OCI-LY7 (cell line): Measurements from ENCODE around the gene COL9A3. TPM values are rescaled to one million over a fixed set of nuclear protein-coding genes. Genes with fewer than 3 reads are reported as not detected.

ENCODE experiments used
- BruUV-seq: library from RNA; stranded (reverse); fragments of 400-500 nt; replicated peaks from 2 replicates; lab custom pipeline; 2021; lab: Mats Ljungman, UMichigan
- CTCF ChIA-PET: fragments of 300-600 bp; sonication (Branson Sonifier 250); formaldehyde crosslinking; loops from one replicate; lab custom pipeline; 2022; ENCODE audit warnings: antibody characterized with exemption; ENCODE audit not compliant: unreplicated experiment; lab: Charles Lee
- POLR2A ChIA-PET: fragments of 300-600 bp; sonication (Branson Sonifier 250); formaldehyde crosslinking; loops from one replicate; lab custom pipeline; 2022; ENCODE audit warnings: antibody characterized with exemption; lab: Charles Lee
- DNase-seq: peaks from one replicate; pipeline ENCODE4 v3.0.0-alpha.2; 2015; ENCODE audit warnings: low spot score
- H2AFZ ChIP-seq: fragments of 200-600 bp; sonication (generic), shearing (Covaris generic); 2 replicates; pipeline ENCODE4 v1.6.1; 2014; ENCODE audit warnings: mild to moderate bottlenecking, antibody characterized with exemption, low read length, moderate library complexity
- H3K27ac ChIP-seq: fragments of 200-600 bp; sonication (generic); 2 replicates; pipeline ENCODE4 v1.5.1; 2014; ENCODE audit warnings: mixed run types, low read depth, mild to moderate bottlenecking, moderate library complexity, low read length, inconsistent platforms; ENCODE audit not compliant: poor library complexity, severe bottlenecking
- H3K36me3 ChIP-seq: fragments of 200-600 bp; sonication (generic); 2 replicates; pipeline ENCODE4 v1.6.1; 2014; ENCODE audit warnings: mild to moderate bottlenecking, antibody characterized with exemption, low read length, moderate library complexity, mixed read lengths; ENCODE audit not compliant: insufficient read depth
- H3K4me1 ChIP-seq: fragments of 200-600 bp; sonication (generic); 2 replicates; pipeline ENCODE4 v1.5.1; 2014; ENCODE audit warnings: mild to moderate bottlenecking, low read length; ENCODE audit not compliant: insufficient read depth, poor library complexity, severe bottlenecking
- H3K4me2 ChIP-seq: fragments of 200-600 bp; sonication (generic); 2 replicates; pipeline ENCODE4 v1.6.1; 2014; ENCODE audit warnings: mild to moderate bottlenecking, low read length
- H3K4me3 ChIP-seq: fragments of 200-600 bp; sonication (generic); 2 replicates; pipeline ENCODE4 v1.5.1; 2014; ENCODE audit warnings: mild to moderate bottlenecking, low read depth, low read length; ENCODE audit not compliant: poor library complexity, severe bottlenecking
- H3K79me2 ChIP-seq: fragments of 200-600 bp; sonication (generic); 2 replicates; pipeline ENCODE4 v1.6.1; 2016; ENCODE audit warnings: low read depth, mild to moderate bottlenecking, low read length, moderate library complexity, mixed read lengths; ENCODE audit not compliant: insufficient read depth
- H3K9me2 ChIP-seq: fragments of 200-600 bp; sonication (generic); 2 replicates; pipeline ENCODE4 v1.6.1; 2016; ENCODE audit warnings: mild to moderate bottlenecking, low read length, mixed read lengths; ENCODE audit not compliant: insufficient read depth
- H3K9me3 ChIP-seq: fragments of 200-600 bp; sonication (generic); 2 replicates; pipeline ENCODE4 v1.6.1; 2014; ENCODE audit warnings: mild to moderate bottlenecking, mixed run types, low read length, mixed read lengths
- H4K20me1 ChIP-seq: fragments of 200-600 bp; sonication (generic); 2 replicates; pipeline ENCODE4 v1.6.1; 2014; ENCODE audit warnings: mild to moderate bottlenecking, antibody characterized with exemption, low read length, moderate library complexity, mixed read lengths; ENCODE audit not compliant: insufficient read depth
- EZH2phosphoT487 ChIP-seq: fragments of 200-600 bp; sonication (generic); IDR thresholded peaks from 2 replicates; pipeline ENCODE4 v1.6.1; 2018; ENCODE audit warnings: low read depth, borderline replicate concordance, mild to moderate bottlenecking, mixed run types, antibody characterized with exemption, low read length, moderate library complexity, mixed read lengths
- intact Hi-C: fragments of 100-400 bp; cut with micrococcal nuclease; formaldehyde crosslinking; loops from one replicate; pipeline ENCODE4 v1.10.0; 2022; ENCODE audit not compliant: unreplicated experiment
- total RNA-seq, 2 experiments: library from RNA; depleted of rRNA in 1 of 2; stranded (reverse); fragments of >200 nt in 1 of 2; shearing (Covaris generic) in 1 of 2; gene quantifications; 2 replicates each; pipeline ENCODE4 v1.2.3, GENCODE V29; 2014 to 2022
- TF ChIP-seq, protein P1 (sequence below): fragments of 200-600 bp; sonication (generic); conservative IDR thresholded peaks from 2 replicates; pipeline ENCODE4 v1.5.1; 2014; ENCODE audit warnings: mild to moderate bottlenecking, antibody characterized with exemption, low read length, moderate library complexity, mixed read lengths

The COL9A3 gene
- total RNA-seq, 2 experiments from 2014 or later: 1.7 to 5.2 TPM

DNA sequence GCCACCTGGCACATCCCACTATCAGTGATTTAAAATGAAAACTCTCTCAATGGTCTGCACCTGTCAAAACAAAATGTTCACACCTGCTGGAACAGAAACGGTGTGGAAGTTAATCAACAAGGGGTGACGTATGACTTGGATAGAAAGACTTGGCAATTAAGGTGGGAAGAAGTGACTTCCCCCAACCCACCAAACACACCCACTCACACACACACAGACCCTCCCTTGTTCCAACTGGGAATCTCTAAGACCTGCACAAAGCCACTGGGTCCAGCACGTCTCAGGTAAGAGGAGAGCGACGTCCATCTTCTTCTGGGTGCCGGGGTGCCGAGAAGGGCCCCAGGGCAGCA, 69.8 kb downstream of the COL9A3 start:
- no peaks in the 10 kb centered on the region for H3K9me2 ChIP-seq
- H3K79me2 ChIP-seq: no peaks in the 10 kb centered on the region
- TF ChIP-seq, protein P1, sequence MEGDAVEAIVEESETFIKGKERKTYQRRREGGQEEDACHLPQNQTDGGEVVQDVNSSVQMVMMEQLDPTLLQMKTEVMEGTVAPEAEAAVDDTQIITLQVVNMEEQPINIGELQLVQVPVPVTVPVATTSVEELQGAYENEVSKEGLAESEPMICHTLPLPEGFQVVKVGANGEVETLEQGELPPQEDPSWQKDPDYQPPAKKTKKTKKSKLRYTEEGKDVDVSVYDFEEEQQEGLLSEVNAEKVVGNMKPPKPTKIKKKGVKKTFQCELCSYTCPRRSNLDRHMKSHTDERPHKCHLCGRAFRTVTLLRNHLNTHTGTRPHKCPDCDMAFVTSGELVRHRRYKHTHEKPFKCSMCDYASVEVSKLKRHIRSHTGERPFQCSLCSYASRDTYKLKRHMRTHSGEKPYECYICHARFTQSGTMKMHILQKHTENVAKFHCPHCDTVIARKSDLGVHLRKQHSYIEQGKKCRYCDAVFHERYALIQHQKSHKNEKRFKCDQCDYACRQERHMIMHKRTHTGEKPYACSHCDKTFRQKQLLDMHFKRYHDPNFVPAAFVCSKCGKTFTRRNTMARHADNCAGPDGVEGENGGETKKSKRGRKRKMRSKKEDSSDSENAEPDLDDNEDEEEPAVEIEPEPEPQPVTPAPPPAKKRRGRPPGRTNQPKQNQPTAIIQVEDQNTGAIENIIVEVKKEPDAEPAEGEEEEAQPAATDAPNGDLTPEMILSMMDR: no peak
- no peak for TF ChIP-seq EZH2phosphoT487
- no peak overlapping the region for H2AFZ ChIP-seq
- H4K20me1 ChIP-seq: no peaks in the 10 kb centered on the region
- intact Hi-C loops: no loop called here
- H3K4me2 ChIP-seq: no peak overlapping the region
- no TSS peak for BruUV-seq
- CTCF ChIA-PET: no interaction called here
- H3K9me3 ChIP-seq: no peaks in the 10 kb centered on the region
- no peak overlapping the region for H3K27ac ChIP-seq
- POLR2A ChIA-PET: interaction anchor here (1.0 kb wide), 1 partner anchor 19 kb away, joined by 3 read pairs; no protein-coding TSS in a partner anchor
- H3K4me1 ChIP-seq: no peaks in the 10 kb centered on the region
- no peak for DNase-seq
- H3K4me3 ChIP-seq: no peak overlapping the region
- H3K36me3 ChIP-seq: peaks cover 75% of the 10 kb centered on the region

DNA sequence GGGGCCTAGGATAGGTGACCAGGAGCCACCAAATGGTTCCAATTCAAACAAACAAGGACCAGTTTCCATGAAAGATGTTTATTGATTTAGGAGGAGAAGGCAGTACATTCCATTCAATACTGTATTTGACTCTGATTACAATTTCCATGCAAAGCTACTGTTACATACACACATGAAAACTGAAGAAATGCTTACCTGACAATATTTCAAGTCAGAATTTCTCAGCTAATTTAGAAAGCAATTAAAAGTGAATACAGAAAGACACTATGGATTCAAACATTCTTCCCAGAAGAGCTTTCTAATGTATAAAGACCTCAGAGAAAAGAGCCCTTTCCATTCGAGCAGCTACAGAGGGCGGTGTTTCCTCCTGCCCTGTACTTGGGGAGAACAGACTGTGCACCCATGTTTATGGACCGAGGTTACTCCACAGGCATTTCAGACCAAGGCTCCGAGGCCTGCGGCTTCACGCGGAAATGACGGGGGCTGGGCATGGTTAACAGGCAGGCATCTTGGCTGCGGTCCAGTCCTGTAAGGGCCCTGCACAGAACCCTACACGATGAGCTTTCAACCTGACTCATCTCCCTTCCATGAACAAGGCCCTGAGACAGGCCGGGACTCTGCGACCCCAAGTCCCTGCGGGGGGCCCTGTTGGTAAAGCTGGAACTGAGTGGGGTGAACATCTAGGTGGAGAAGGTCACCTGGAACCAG, 70.5 kb downstream of the COL9A3 start:
- intact Hi-C loops: no loop called here
- ChIA-PET POLR2A (interaction anchor here (1.0 kb wide), 1 partner anchor 20 kb away, joined by 3 read pairs; no protein-coding TSS in a partner anchor), CTCF (interaction anchor here (1.2 kb wide), 1 partner anchor 15 kb away, joined by 3 read pairs; no protein-coding TSS in a partner anchor)
- no peak for DNase-seq
- Histone ChIP-seq H3K36me3 (peaks cover 75% of the 10 kb centered on the region), H3K9me2 (no peaks in the 10 kb centered on the region), H3K27ac (no peak overlapping the region), H3K9me3 (no peaks in the 10 kb centered on the region), H3K79me2 (no peaks in the 10 kb centered on the region), H3K4me3 (no peak overlapping the region), H4K20me1 (no peaks in the 10 kb centered on the region), H3K4me1 (no peaks in the 10 kb centered on the region), H3K4me2 (no peak overlapping the region), H2AFZ (no peak overlapping the region)
- BruUV-seq: no TSS peak
- TF ChIP-seq EZH2phosphoT487: no peak
- TF ChIP-seq, protein P1: no peak

DNA sequence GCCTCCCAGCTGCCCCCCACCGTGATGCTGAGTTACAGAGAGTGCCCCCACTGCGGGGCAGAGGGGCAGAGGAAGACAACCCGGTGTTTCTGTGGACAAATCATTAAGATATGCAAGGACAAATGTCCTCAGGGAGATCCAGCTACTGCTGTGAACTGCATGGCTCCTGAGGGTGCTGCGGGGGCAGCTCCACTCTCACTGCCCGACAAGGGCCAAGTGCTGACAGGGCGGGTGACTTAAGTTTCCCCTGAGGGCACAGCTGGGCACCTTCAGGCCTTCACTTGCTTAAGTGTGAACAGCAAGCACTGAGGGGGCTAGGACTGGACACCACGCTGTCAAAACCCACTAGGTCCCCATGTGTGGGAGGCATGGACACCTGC, 71.0 kb downstream of the COL9A3 start:
- TF ChIP-seq EZH2phosphoT487: no peak
- TF ChIP-seq, protein P1: no peak
- no TSS peak for BruUV-seq
- CTCF ChIA-PET: interaction anchor here (1.2 kb wide), 1 partner anchor 15 kb away, joined by 3 read pairs; no protein-coding TSS in a partner anchor

More for the DNA sequence above, 71.0 kb downstream of the COL9A3 start:
- no peak overlapping the region for H3K27ac ChIP-seq
- no peaks in the 10 kb centered on the region for H3K9me3 ChIP-seq
- H3K9me2 ChIP-seq: no peaks in the 10 kb centered on the region
- no peak overlapping the region for H3K4me3 ChIP-seq
- H2AFZ ChIP-seq: no peak overlapping the region
- H3K79me2 ChIP-seq: no peaks in the 10 kb centered on the region
- no peak for DNase-seq
- peaks cover 80% of the 10 kb centered on the region for H3K36me3 ChIP-seq
- intact Hi-C loops: no loop called here
- POLR2A ChIA-PET: interaction anchor here (1.0 kb wide), 1 partner anchor 20 kb away, joined by 3 read pairs; no protein-coding TSS in a partner anchor
- no peak overlapping the region for H3K4me2 ChIP-seq
- no peaks in the 10 kb centered on the region for H3K4me1 ChIP-seq
- H4K20me1 ChIP-seq: no peaks in the 10 kb centered on the region
